Small intestine (tissue), 7 donors: ENCODE data around the gene PTHLH. TPM values are rescaled to one million over a fixed set of nuclear protein-coding genes. Genes with fewer than 3 reads are reported as not detected.

Experiments
- DNase-seq, 2 donors: peaks; one replicate each; pipeline versions ENCODE4 v3.0.0 to v3.0.0-alpha.2; 2013
- FAIRE-seq: peaks from 2 replicates; lab custom pipeline; 2012; peaks lifted over from hg19 to GRCh38; lab: Jason Lieb, UNC
- H3K27ac ChIP-seq, 3 donors: one replicate each; pipeline ENCODE4 v1.5.1; 2013; ENCODE audit warnings: low read length in 2 of 3, mild to moderate bottlenecking in 2 of 3, control low read depth in 1 of 3, inconsistent platforms in 1 of 3, low read depth in 1 of 3, moderate library complexity in 1 of 3
- H3K27me3 ChIP-seq, 3 donors: one replicate each; pipeline ENCODE4 v1.6.1; 2013; ENCODE audit warnings: low read length in 3 of 3, inconsistent platforms in 1 of 3; ENCODE audit not compliant: control insufficient read depth in 3 of 3, insufficient read depth in 3 of 3
- H3K36me3 ChIP-seq, 3 donors: one replicate each; pipeline ENCODE4 v1.6.1; 2013; ENCODE audit warnings: low read length in 3 of 3, inconsistent platforms in 1 of 3, low read depth in 1 of 3, mild to moderate bottlenecking in 1 of 3, moderate library complexity in 1 of 3; ENCODE audit not compliant: control insufficient read depth in 3 of 3, insufficient read depth in 2 of 3
- H3K4me1 ChIP-seq, 3 donors: one replicate each; pipeline ENCODE4 v1.6.1; 2013; ENCODE audit warnings: low read length in 2 of 3, inconsistent platforms in 1 of 3, low read depth in 1 of 3, mild to moderate bottlenecking in 1 of 3, moderate library complexity in 1 of 3; ENCODE audit not compliant: control insufficient read depth in 3 of 3, insufficient read depth in 2 of 3
- H3K4me3 ChIP-seq, 3 donors: one replicate each; pipeline ENCODE4 v1.5.1; 2013; ENCODE audit warnings: low read length in 3 of 3, control low read depth in 1 of 3, inconsistent platforms in 1 of 3, low read depth in 1 of 3, mild to moderate bottlenecking in 1 of 3, moderate library complexity in 1 of 3
- H3K9me3 ChIP-seq, 2 donors: one replicate each; pipeline ENCODE4 v1.6.1; 2013; ENCODE audit warnings: low read depth in 1 of 2, low read length in 1 of 2; ENCODE audit not compliant: control insufficient read depth in 2 of 2, insufficient read depth in 1 of 2
- WGBS, 3 donors: extraction: QIAGEN DNeasy Blood & Tissue Kit; methylation state at CpG; one replicate each; pipeline ENCODE4 v1.1.7; 2013; 5-methylcytosine and 5-hydroxymethylcytosine counted together
- polyA plus RNA-seq, 4 donors: library from polyadenylated mRNA; stranded (reverse) in 3 of 4; unstranded in 1 of 4; fragments of 200-250 nt in 3 of 4; fragments of 120-200 nt in 1 of 4; gene quantifications; one replicate each; pipeline versions ENCODE4 v1.2.1 to v1.2.3, GENCODE V29; 2013
- donor health status: healthy with polysubstance abuse.
- donor health status: control.
- donor health status: control.
- donor health status: Bipolar disorder and iron deficiency.
- donor health status: healthy.

PTHLH gene
- polyA plus RNA-seq, 4 donors: 0.15 to 0.55 (median 0.54) TPM; not detected in 1

DNA sequence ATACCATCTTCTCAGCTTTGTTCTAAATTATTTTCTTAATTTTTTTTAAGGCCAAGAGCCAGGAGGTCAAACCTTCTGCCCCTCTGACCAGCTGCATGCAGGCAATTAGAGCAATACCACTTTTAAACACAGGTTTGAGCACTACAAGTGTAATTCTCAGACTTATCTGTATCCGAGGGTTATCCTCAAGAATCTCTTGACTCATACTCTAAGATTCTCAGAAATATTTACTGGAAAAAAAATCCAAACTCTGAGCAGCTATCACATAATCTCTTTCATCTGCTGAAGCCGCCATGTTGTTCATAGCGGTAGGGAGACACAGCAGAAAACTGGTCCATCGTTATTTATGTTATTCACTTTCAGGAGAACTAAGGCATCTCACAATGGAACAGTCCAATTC, 27.4 kb upstream of the PTHLH start:
- H3K9me3 ChIP-seq: no peaks in the 10 kb centered on the region
- H3K4me3 ChIP-seq: no peak overlapping the region
- FAIRE-seq (no peak), DNase-seq (no peak)
- no peaks in the 10 kb centered on the region for H3K36me3 ChIP-seq
- no peaks in the 10 kb centered on the region for H3K27me3 ChIP-seq
- no peaks in the 10 kb centered on the region for H3K4me1 ChIP-seq
- 83 to 90% (median 84%) methylated on average over 4 of the region's 4 CpGs for WGBS, 3 donors
- no peak overlapping the region for H3K27ac ChIP-seq

DNA sequence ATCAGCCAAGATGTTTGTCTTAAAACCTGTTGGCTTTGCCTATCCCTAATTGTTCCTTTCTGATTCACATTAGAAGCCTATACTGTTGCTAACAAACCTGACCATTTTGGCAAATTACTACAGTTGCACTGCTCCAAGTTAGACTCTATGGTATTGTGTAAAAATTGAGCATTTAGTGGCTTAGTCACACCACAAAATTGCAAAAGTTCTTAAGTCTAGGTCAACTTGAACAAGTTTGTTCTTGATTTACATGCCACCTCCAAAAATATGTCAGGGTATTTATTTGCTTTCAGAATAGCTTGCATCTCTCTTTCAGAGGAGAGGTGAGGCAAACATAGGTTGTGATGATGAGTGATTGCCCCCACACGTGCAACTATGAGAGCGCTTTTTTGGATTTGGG, 27.0 kb upstream of the PTHLH start:
- H3K36me3 ChIP-seq: no peaks in the 10 kb centered on the region
- H3K4me3 ChIP-seq: no peak overlapping the region
- no peaks in the 10 kb centered on the region for H3K27me3 ChIP-seq
- FAIRE-seq (no peak), DNase-seq (no peak)
- 82 to 86% (median 85%) methylated on average over 2 of the region's 2 CpGs for whole genome bisulfite sequencing, 3 donors
- H3K4me1 ChIP-seq: no peaks in the 10 kb centered on the region
- no peak overlapping the region for H3K27ac ChIP-seq
- no peaks in the 10 kb centered on the region for H3K9me3 ChIP-seq

DNA sequence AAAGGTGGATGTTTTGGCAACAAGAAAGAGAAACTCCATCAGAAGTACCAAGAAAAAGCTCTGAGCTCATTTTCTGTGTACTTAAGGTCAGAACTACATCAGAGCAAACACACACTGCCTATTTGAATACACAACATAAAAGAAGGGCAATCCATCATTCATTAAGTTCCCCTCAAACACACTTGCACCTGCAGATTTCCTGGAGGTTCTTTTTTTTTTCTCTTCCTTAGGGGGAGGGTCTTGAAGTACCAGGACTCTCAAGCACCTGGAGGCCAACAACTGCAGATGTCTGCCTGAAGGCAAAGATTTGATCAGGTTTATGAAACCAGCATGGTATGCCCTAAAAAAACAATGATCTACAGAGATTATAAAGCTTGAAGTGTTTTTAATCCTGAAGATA, 26.1 kb upstream of the PTHLH start:
- FAIRE-seq (no peak), DNase-seq (no peak)
- Histone ChIP-seq H3K27me3 (no peaks in the 10 kb centered on the region), H3K4me3 (no peak overlapping the region), H3K36me3 (no peaks in the 10 kb centered on the region), H3K4me1 (no peaks in the 10 kb centered on the region), H3K9me3 (no peaks in the 10 kb centered on the region), H3K27ac (no peak overlapping the region)

DNA sequence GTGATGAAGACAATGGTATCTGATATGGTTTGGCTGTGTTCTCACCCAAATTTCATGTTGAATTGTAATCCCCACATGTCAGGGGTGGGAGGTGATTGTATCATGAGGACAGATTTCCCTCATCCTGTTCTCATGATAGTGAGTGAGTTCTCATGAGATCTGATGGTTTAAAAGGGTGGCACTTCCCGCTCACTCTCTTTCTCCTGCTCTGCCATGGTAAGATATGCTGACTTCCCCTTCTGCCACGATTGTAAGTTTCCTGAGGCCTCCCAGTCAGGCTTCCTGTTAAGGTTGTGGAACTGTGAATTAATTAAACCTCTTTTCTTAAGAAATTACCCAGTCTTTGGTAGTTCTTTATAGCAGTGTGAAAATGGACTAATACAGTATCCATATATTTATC, 25.6 kb upstream of the PTHLH start:
- no peak for FAIRE-seq

DNA sequence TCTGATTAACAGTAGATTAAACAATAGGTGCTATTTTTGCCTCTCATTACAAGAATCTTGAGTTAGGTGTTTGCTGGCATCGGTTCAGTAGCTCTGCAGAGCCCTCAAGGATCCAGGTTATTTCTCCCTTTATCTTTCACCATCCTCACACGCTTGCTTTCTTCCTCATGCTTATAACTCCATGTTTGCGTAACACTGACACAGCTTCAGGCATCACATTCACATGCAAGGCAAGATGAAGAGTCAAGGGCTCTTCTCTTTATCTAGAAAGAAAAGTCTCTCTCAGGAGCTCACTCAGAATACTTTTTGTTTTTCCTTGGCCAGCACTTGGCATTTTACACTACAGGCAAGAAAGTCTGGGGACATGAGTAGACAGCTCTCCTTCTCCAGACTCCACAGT, 24.2 kb upstream of the PTHLH start:
- 78 to 91% (median 88%) methylated on average over 3 of the region's 3 CpGs for WGBS, 3 donors
- Histone ChIP-seq H3K27ac (no peak overlapping the region), H3K27me3 (no peaks in the 10 kb centered on the region), H3K4me1 (no peaks in the 10 kb centered on the region), H3K36me3 (no peaks in the 10 kb centered on the region), H3K4me3 (no peak overlapping the region), H3K9me3 (no peaks in the 10 kb centered on the region)
- DNase-seq (no peak), FAIRE-seq (no peak)

More for the DNA sequence above, 25.6 kb upstream of the PTHLH start:
- DNase-seq: no peak
- WGBS, 3 donors: 58 to 72% (median 68%) methylated on average over 2 of the region's 2 CpGs
- H3K27me3 ChIP-seq: no peaks in the 10 kb centered on the region
- H3K36me3 ChIP-seq: no peaks in the 10 kb centered on the region
- H3K4me1 ChIP-seq: no peaks in the 10 kb centered on the region
- H3K4me3 ChIP-seq: no peak overlapping the region
- H3K9me3 ChIP-seq: no peaks in the 10 kb centered on the region
- H3K27ac ChIP-seq: no peak overlapping the region

DNA sequence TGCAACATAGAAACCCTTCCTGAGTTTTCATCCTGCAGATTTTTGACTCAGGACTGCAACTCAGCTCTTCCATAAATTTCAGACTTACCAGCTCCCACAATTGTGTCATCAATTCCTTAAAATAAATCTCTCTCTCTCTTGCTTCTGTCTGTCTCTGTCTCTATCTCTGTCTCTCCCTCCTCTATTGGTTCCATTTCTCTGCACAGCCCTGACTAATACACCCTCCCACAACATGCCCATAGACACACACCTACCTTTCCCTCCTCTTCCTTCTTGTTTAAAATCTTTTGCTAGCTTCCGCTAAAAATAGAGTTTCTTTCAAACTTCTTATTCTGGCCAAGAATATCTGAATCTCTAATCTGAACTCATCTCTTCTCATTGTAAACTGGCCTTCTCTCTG, 22.9 kb upstream of the PTHLH start:
- WGBS, 3 donors: 91 to 95% (median 93%) methylated on average over 1 of the region's 1 CpG
- H3K9me3 ChIP-seq: no peaks in the 10 kb centered on the region
- no peak for FAIRE-seq

DNA sequence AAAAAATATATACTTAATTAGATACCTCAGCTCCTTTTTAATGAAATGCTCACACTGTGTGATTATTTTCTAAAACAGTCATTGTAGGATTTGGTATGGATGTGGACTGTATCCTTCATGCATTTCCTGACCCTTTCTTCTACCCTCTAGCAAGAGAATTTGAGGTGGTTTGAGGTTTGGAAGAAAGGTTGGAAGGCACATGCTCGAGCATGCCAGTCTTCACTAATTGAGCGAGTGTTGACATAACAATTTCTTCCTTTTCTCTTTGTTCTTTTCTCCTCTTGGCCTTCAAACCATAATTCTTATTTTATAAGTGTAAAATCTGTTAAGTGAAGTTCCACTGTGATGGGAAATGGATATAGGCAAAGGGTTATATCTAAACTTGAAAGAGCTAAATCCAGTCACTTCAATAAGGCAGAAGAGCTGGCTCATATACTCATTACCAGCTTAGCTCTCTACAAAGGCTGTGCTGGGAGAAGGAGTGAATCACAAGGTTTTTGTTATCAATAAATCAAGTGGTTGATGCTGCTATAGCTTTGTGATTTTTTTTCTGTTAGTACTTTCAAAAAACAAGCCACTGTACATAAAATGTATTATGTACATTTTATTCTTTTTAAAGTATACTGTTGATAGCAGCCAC, 16.2 kb upstream of the PTHLH start:
- H3K27ac ChIP-seq: no peak overlapping the region
- H3K9me3 ChIP-seq: no peaks in the 10 kb centered on the region
- H3K36me3 ChIP-seq: no peaks in the 10 kb centered on the region
- FAIRE-seq: no peak
- WGBS, 3 donors: 67 to 79% (median 77%) methylated on average over 2 of the region's 2 CpGs
- no peaks in the 10 kb centered on the region for H3K4me1 ChIP-seq
- no peaks in the 10 kb centered on the region for H3K27me3 ChIP-seq
- H3K4me3 ChIP-seq: no peak overlapping the region
- DNase-seq: no peak

More for the DNA sequence above, 22.9 kb upstream of the PTHLH start:
- DNase-seq: no peak
- Histone ChIP-seq H3K27me3 (no peaks in the 10 kb centered on the region), H3K27ac (no peak overlapping the region), H3K4me1 (no peaks in the 10 kb centered on the region), H3K36me3 (no peaks in the 10 kb centered on the region), H3K4me3 (no peak overlapping the region)

DNA sequence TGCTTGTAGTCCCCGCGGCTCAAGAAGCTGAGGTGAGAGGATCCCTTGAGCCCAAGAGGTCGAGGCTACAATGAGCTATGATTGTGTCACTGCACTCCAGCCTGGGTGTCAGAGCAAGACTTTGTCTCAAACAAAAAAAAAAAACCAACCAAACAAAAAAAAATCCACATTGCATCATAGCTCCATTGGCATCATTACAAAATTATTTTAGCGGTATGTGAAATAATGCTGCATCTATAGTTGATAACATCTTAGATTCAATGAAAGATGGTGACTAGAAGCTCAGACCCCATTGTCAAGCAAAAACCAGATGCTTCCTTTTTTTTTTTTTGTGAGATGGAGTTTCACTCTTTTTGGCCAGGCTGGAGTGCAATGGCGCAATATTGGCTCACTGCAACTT, 14.8 kb upstream of the PTHLH start:
- no peaks in the 10 kb centered on the region for H3K4me1 ChIP-seq
- H3K36me3 ChIP-seq: no peaks in the 10 kb centered on the region
- no peaks in the 10 kb centered on the region for H3K9me3 ChIP-seq
- H3K27me3 ChIP-seq: no peaks in the 10 kb centered on the region
- DNase-seq (no peak), FAIRE-seq (no peak)
- H3K27ac ChIP-seq: no peak overlapping the region
- no peak overlapping the region for H3K4me3 ChIP-seq
- WGBS, 3 donors: 69 to 74% (median 72%) methylated on average over 5 of the region's 5 CpGs

DNA sequence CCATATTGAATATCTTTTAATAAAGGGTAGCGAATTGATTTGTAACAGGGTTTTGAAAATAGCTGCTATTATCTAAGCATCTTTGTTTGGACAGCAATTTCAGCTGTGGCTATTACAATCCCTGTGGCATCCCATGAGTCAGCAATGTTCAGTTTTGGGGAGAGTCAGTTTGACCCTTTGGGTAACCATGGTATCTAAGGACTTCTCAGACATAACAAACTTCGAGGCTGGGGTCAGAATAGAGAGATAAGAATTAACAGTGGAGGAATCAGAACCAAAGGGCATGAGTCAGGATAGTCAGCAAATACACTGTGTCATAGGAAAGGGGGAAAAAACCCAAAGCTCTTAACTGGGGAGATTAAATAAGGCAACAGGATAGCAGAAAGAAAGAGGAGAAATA, 11.7 kb upstream of the PTHLH start:
- FAIRE-seq (no peak), DNase-seq (no peak)
- Histone ChIP-seq H3K36me3 (no peaks in the 10 kb centered on the region), H3K4me3 (no peak overlapping the region), H3K27me3 (no peaks in the 10 kb centered on the region), H3K4me1 (no peaks in the 10 kb centered on the region), H3K27ac (no peak overlapping the region), H3K9me3 (no peaks in the 10 kb centered on the region)
- WGBS, 3 donors: 44 to 65% (median 49%) methylated on average over 2 of the region's 2 CpGs
